DMS114 treated with DMSO at 0.1 percent for 48 hours (cell line): ENCODE measurements around the gene C1QTNF5.

Experiments
- DNase-seq: peaks from one replicate; lab custom pipeline; 2025; ENCODE audit not compliant: unreplicated experiment; lab: John Stamatoyannopoulos, UW

Gene C1QTNF5

GRCh38 chr11:119338318-119338890 lies 2.3 kb downstream of the C1QTNF5 start:
- peak; percentile 29 for DNase-seq

- no peak for DNase-seq
Measured at GRCh38 chr11:119337581-119338317, 2.9 kb downstream of the C1QTNF5 start.

GRCh38 chr11:119336744-119337469 lies 3.8 kb downstream of the C1QTNF5 start:
- no peak for DNase-seq

GRCh38 chr11:119335655-119336543 lies 4.8 kb downstream of the C1QTNF5 start:
- DNase-seq, result no peak

GRCh38 chr11:119335091-119335654 lies 5.5 kb downstream of the C1QTNF5 start:
- DNase-seq, result no peak

- peak; percentile 91 for DNase-seq
Measured at GRCh38 chr11:119334174-119334930, 6.3 kb downstream of the C1QTNF5 start, which contains the start of gene RNF26. TSS of gene RNF26 (plus strand) at chr11:119334527. CDS start at chr11:119335123, 596 bp downstream.

GRCh38 chr11:119332111-119332765 lies 8.4 kb downstream of the C1QTNF5 start:
- DNase-seq, result no peak

- DNase-seq, result no peak
Measured at GRCh38 chr11:119330237-119330636, 10.4 kb downstream of the C1QTNF5 start.

GRCh38 chr11:119329320-119329719 lies 11.4 kb downstream of the C1QTNF5 start:
- DNase-seq, result no peak

GRCh38 chr11:119324189-119324588 lies 16.5 kb downstream of the C1QTNF5 start:
- no peak for DNase-seq

- peak; percentile 24 for DNase-seq
Measured at GRCh38 chr11:119323532-119324033, 17.1 kb downstream of the C1QTNF5 start.

- no peak for DNase-seq
Measured at GRCh38 chr11:119322921-119323531, 17.7 kb downstream of the C1QTNF5 start.

- DNase-seq, result peak; percentile 5
Measured at GRCh38 chr11:119322360-119322739, 18.3 kb downstream of the C1QTNF5 start.

- no peak for DNase-seq
Measured at GRCh38 chr11:119320776-119321524, 19.7 kb downstream of the C1QTNF5 start.

- DNase-seq, result no peak
Measured at GRCh38 chr11:119320240-119320775, 20.4 kb downstream of the C1QTNF5 start.

GRCh38 chr11:119319700-119320239 lies 20.9 kb downstream of the C1QTNF5 start:
- no peak for DNase-seq

- DNase-seq, result no peak
Measured at GRCh38 chr11:119319136-119319699, 21.5 kb downstream of the C1QTNF5 start.
